GM06990 (cell line): Measurements from ENCODE around the gene ZNF580.

Experiments
- DNase-seq: peaks from one replicate; pipeline ENCODE4 v3.0.0-alpha.2; 2011; ENCODE audit not compliant: insufficient read length; ENCODE audit errors: extremely low read depth
- H3K27me3 ChIP-seq: replicated peaks from 2 replicates; pipeline ENCODE4 v1.6.0; 2011; ENCODE audit warnings: low read length; ENCODE audit not compliant: control insufficient read depth, insufficient read depth
- H3K36me3 ChIP-seq: 2 replicates; pipeline ENCODE4 v1.5.1; 2011; ENCODE audit warnings: low read length; ENCODE audit not compliant: control insufficient read depth, insufficient read depth
- H3K4me3 ChIP-seq: replicated peaks from 2 replicates; pipeline ENCODE4 v1.5.1; 2011; ENCODE audit warnings: low read depth, mild to moderate bottlenecking, control low read depth, low read length
- CTCF ChIP-seq: IDR thresholded peaks from 2 replicates; pipeline ENCODE4 v1.5.1; 2011; ENCODE audit warnings: low read length, control low read depth, mild to moderate bottlenecking, inconsistent platforms; ENCODE audit not compliant: insufficient read depth, poor library complexity, severe bottlenecking

Gene ZNF580

GRCh38 chr19:55596304-55596703 is 44.5 kb upstream of the ZNF580 start:
- Histone ChIP-seq H3K36me3 (peaks cover 14% of the 10 kb centered on the region), H3K27me3 (no peaks in the 10 kb centered on the region), H3K4me3 (no peak overlapping the region)
- no peak for DNase-seq
- TF ChIP-seq CTCF, result no peak

GRCh38 chr19:55597501-55597921 is 43.3 kb upstream of the ZNF580 start:
- Histone ChIP-seq H3K36me3 (peaks cover 13% of the 10 kb centered on the region), H3K4me3 (no peak overlapping the region), H3K27me3 (no peaks in the 10 kb centered on the region)
- no peak for DNase-seq
- no peak for TF ChIP-seq CTCF

GRCh38 chr19:55598034-55598433 is 42.8 kb upstream of the ZNF580 start:
- DNase-seq, result no peak
- peaks cover 14% of the 10 kb centered on the region for H3K36me3 ChIP-seq

GRCh38 chr19:55598719-55599467 is 41.9 kb upstream of the ZNF580 start:
- peak; percentile 93 for DNase-seq
- no peak for TF ChIP-seq CTCF
- Histone ChIP-seq H3K27me3 (no peaks in the 10 kb centered on the region), H3K4me3 (peak overlapping the region; percentile 87), H3K36me3 (peaks cover 12% of the 10 kb centered on the region)

More at GRCh38 chr19:55598034-55598433, 42.8 kb upstream of the ZNF580 start:
- no peaks in the 10 kb centered on the region for H3K27me3 ChIP-seq
- TF ChIP-seq CTCF, result no peak
- no peak overlapping the region for H3K4me3 ChIP-seq

- peak; percentile 97 for DNase-seq
- TF ChIP-seq CTCF, result no peak
- H3K36me3 ChIP-seq, result peaks cover 12% of the 10 kb centered on the region
- peak within 1 kb of the TSS; percentile 87 for H3K4me3 ChIP-seq
- no peaks in the 10 kb centered on the region for H3K27me3 ChIP-seq
These were observed 41.3 kb upstream of the ZNF580 start, which contains the start of gene FIZ1 for GRCh38 chr19:55599468-55599841. TSS of gene FIZ1 (minus strand) at chr19:55599517. CDS start at chr19:55597865, 1,652 bp downstream.
